Hepatocyte (in vitro differentiated cells): ENCODE data around the gene R3HDML. TPM values are rescaled to one million over a fixed set of nuclear protein-coding genes. Genes with fewer than 3 reads are reported as not detected.

Experiments used
- DNase-seq: peaks from one replicate; pipeline ENCODE4 v3.0.0-alpha.2; 2016; ENCODE audit warnings: low spot score
- H2AFZ ChIP-seq: fragments of 200-600 bp; sonication (generic); 2 replicates; pipeline ENCODE4 v1.6.0; 2016; ENCODE audit warnings: antibody characterized with exemption, mild to moderate bottlenecking
- H3K27ac ChIP-seq: fragments of 200-600 bp; sonication (generic); 2 replicates; pipeline ENCODE4 v1.5.1; 2016; ENCODE audit warnings: mild to moderate bottlenecking
- H3K27me3 ChIP-seq: fragments of 200-600 bp; sonication (generic); 2 replicates; pipeline ENCODE4 v1.6.1; 2016
- H3K36me3 ChIP-seq: fragments of 200-600 bp; sonication (generic); replicated peaks from 2 replicates; pipeline ENCODE4 v1.5.1; 2016; ENCODE audit warnings: low read depth; ENCODE audit not compliant: insufficient read depth
- H3K4me1 ChIP-seq: fragments of 200-600 bp; sonication (generic); 2 replicates; pipeline ENCODE4 v1.5.1; 2016; ENCODE audit warnings: mild to moderate bottlenecking, moderate library complexity; ENCODE audit not compliant: insufficient read depth
- H3K4me2 ChIP-seq: fragments of 200-600 bp; sonication (generic); 2 replicates; pipeline ENCODE4 v1.6.0; 2016
- H3K4me3 ChIP-seq: fragments of 200-600 bp; sonication (generic); 2 replicates; pipeline ENCODE4 v1.5.1; 2016; ENCODE audit warnings: mild to moderate bottlenecking
- H3K79me2 ChIP-seq: fragments of 200-600 bp; sonication (generic); 2 replicates; pipeline ENCODE4 v1.6.0; 2017; ENCODE audit warnings: mild to moderate bottlenecking
- H3K9me2 ChIP-seq: fragments of 200-600 bp; sonication (generic); replicated peaks from 2 replicates; pipeline ENCODE4 v1.6.0; 2017; ENCODE audit warnings: mild to moderate bottlenecking; ENCODE audit not compliant: insufficient read depth
- H3K9me3 ChIP-seq: fragments of 200-600 bp; sonication (generic); 2 replicates; pipeline ENCODE4 v1.5.1; 2016; ENCODE audit warnings: low read depth, mild to moderate bottlenecking
- H4K20me1 ChIP-seq: fragments of 200-600 bp; sonication (generic); 2 replicates; pipeline ENCODE4 v1.6.0; 2016; ENCODE audit warnings: mild to moderate bottlenecking; ENCODE audit not compliant: insufficient read depth, poor library complexity, severe bottlenecking
- CTCF ChIP-seq: fragments of 200-600 bp; sonication (generic); IDR thresholded peaks from 2 replicates; pipeline ENCODE4 v1.5.1; 2016; ENCODE audit warnings: antibody characterized with exemption, mild to moderate bottlenecking; ENCODE audit not compliant: poor library complexity
- EZH2 ChIP-seq: fragments of 200-600 bp; sonication (generic); IDR thresholded peaks from 2 replicates; pipeline ENCODE4 v1.6.1; 2016; ENCODE audit warnings: antibody characterized with exemption, mild to moderate bottlenecking, borderline replicate concordance
- EZH2phosphoT487 ChIP-seq: fragments of 200-600 bp; sonication (generic); IDR thresholded peaks from one replicate; pipeline ENCODE4 v1.6.1; 2018; ENCODE audit warnings: antibody characterized with exemption, mild to moderate bottlenecking, low read depth, moderate library complexity; ENCODE audit not compliant: unreplicated experiment, severe bottlenecking
- WGBS: methylation state at CpG from one replicate; pipeline ENCODE4 v1.1.6; 2016; ENCODE audit warnings: low lambda C conversion rate; ENCODE audit errors: missing lambda C conversion rate; 5-methylcytosine and 5-hydroxymethylcytosine counted together
- polyA plus RNA-seq: library from polyadenylated mRNA; unstranded; fragments of >200 nt; fragmentation: Nextera tagmentation; extraction: Ambion mirVana; gene quantifications from 2 replicates; pipeline ENCODE4 v1.2.1, GENCODE V29; 2016
- total RNA-seq: library from RNA; depleted of rRNA; stranded (reverse); fragments of >200 nt; gene quantifications from 2 replicates; pipeline ENCODE4 v1.2.3, GENCODE V29; 2014

R3HDML gene
- total and polyA plus RNA-seq, 2 experiments from 2014 or later: 0.23 TPM; not detected in 1

GRCh38 chr20:44310664-44311639 is 25.9 kb upstream of the R3HDML start, which contains the start of gene FITM2:
FITM2 (minus strand) TSS chr20:44311202; CDS start chr20:44311148, 54 bp downstream.
- WGBS: 4% methylated on average over 61 of the region's 70 CpGs
- peak within 1 kb of the TSS; percentile 77 for H3K27ac ChIP-seq
- H3K36me3 ChIP-seq: no peaks in the 10 kb centered on the region
- no peaks in the 10 kb centered on the region for H3K9me2 ChIP-seq
- H4K20me1 ChIP-seq: no peaks in the 10 kb centered on the region
- TF ChIP-seq CTCF (peak; percentile 95), EZH2 (no peak)
- H2AFZ ChIP-seq: peak within 1 kb of the TSS; percentile 88
- H3K27me3 ChIP-seq: no peaks in the 10 kb centered on the region
- H3K4me3 ChIP-seq: peak within 1 kb of the TSS; percentile 69
- peak; percentile 99 for DNase-seq
- peaks cover 22% of the 10 kb centered on the region for H3K79me2 ChIP-seq
- no peaks in the 10 kb centered on the region for H3K9me3 ChIP-seq
- H3K4me2 ChIP-seq: peak within 1 kb of the TSS; percentile 96
- peaks cover 11% of the 10 kb centered on the region for H3K4me1 ChIP-seq

GRCh38 chr20:44314870-44315269 is 22.0 kb upstream of the R3HDML start:
- Histone ChIP-seq H3K27me3 (no peaks in the 10 kb centered on the region), H3K36me3 (no peaks in the 10 kb centered on the region), H3K9me3 (no peaks in the 10 kb centered on the region), H4K20me1 (no peaks in the 10 kb centered on the region), H3K79me2 (no peaks in the 10 kb centered on the region), H3K4me3 (no peak overlapping the region), H3K4me1 (peaks cover 6% of the 10 kb centered on the region), H3K9me2 (no peaks in the 10 kb centered on the region), H2AFZ (no peak overlapping the region), H3K27ac (no peak overlapping the region), H3K4me2 (no peak overlapping the region)
- no peak for DNase-seq
- no peak for TF ChIP-seq CTCF
- TF ChIP-seq EZH2phosphoT487: no peak
- no peak for TF ChIP-seq EZH2

GRCh38 chr20:44319839-44320422 is 16.9 kb upstream of the R3HDML start:
- no peaks in the 10 kb centered on the region for H4K20me1 ChIP-seq
- H3K27me3 ChIP-seq: no peaks in the 10 kb centered on the region
- no peak overlapping the region for H3K4me3 ChIP-seq
- no peaks in the 10 kb centered on the region for H3K9me3 ChIP-seq
- H3K27ac ChIP-seq: no peak overlapping the region
- H3K9me2 ChIP-seq: no peaks in the 10 kb centered on the region
- WGBS: 91% methylated on average over 2 of the region's 2 CpGs
- H3K4me1 ChIP-seq: no peaks in the 10 kb centered on the region
- TF ChIP-seq EZH2 (no peak), CTCF (no peak), EZH2phosphoT487 (no peak)
- H2AFZ ChIP-seq: no peak overlapping the region
- no peaks in the 10 kb centered on the region for H3K79me2 ChIP-seq
- H3K4me2 ChIP-seq: no peak overlapping the region
- H3K36me3 ChIP-seq: no peaks in the 10 kb centered on the region
- no peak for DNase-seq
